HTR-8/SVneo (cell line): ENCODE results near the gene LEF1.

Experiments
- DNase-seq: peaks from one replicate; pipeline ENCODE4 v3.0.0; 2011; ENCODE audit warnings: low spot score, mixed read lengths; ENCODE audit not compliant: insufficient read length
- FAIRE-seq: peaks from 2 replicates; lab custom pipeline; 2011; peaks lifted over from hg19 to GRCh38; lab: Jason Lieb, UNC

LEF1 gene

GRCh38 chr4:108168671-108169523, at the start of gene LEF1:
Gene LEF1 (minus strand): TSS chr4:108168932. CDS start chr4:108167767, 1,165 bp downstream.
- no peak for FAIRE-seq
- DNase-seq = no peak

- DNase-seq (no peak), FAIRE-seq (no peak)
Measured at GRCh38 chr4:108216510-108216909, 47.8 kb upstream of the LEF1 start.

DNA sequence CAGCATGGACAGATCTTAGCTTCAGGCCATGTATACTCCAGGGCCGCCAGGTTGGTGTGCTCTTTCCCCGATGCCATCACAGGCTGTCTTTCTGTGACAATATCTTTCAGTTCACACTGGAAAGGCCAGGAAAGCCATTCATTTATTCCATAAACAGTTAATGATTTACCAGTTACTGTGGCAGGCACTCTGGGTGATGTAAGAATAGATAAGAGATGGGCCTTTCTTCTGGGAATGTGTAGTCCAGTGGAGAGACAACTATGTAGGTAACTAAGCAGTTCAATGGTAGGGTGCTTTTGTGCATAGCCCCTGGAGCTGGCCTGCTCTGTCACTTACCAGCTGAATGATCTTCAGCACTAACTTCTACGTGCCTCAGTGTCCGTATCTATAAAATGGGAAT, 46.3 kb upstream of the LEF1 start:
- DNase-seq = no peak
- FAIRE-seq = no peak

- FAIRE-seq (no peak), DNase-seq (no peak)
Measured at GRCh38 chr4:108213723-108214122, 45.0 kb upstream of the LEF1 start.

DNA sequence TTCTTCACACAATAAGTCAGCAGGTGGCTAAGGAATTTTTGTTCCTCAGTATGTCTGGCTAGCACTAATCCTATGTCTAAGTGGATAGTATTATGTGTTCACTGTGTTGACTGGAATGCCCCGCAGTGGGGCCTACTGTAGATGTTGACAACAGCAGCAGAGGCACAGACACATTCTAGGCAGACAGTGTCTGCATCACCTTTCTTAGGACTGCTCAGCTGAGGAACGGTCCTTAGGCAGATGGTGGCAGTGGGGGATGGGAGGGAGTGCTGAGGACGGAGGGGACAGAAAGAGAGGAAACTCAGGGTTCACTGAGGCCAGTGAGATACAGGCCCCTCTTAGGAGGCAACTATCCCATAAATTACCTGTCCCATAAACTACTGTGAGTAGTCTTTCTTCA, 44.6 kb upstream of the LEF1 start:
- no peak for FAIRE-seq
- no peak for DNase-seq

- DNase-seq (no peak), FAIRE-seq (no peak)
Measured at GRCh38 chr4:108210989-108211835, 42.5 kb upstream of the LEF1 start.

- FAIRE-seq (no peak), DNase-seq (no peak)
Measured at GRCh38 chr4:108209489-108209888, 40.8 kb upstream of the LEF1 start.

- no peak for FAIRE-seq
- DNase-seq = no peak
Measured at GRCh38 chr4:108205859-108206258, 37.1 kb upstream of the LEF1 start.

GRCh38 chr4:108204518-108204917, 35.8 kb upstream of the LEF1 start:
- no peak for FAIRE-seq
- DNase-seq = no peak

DNA sequence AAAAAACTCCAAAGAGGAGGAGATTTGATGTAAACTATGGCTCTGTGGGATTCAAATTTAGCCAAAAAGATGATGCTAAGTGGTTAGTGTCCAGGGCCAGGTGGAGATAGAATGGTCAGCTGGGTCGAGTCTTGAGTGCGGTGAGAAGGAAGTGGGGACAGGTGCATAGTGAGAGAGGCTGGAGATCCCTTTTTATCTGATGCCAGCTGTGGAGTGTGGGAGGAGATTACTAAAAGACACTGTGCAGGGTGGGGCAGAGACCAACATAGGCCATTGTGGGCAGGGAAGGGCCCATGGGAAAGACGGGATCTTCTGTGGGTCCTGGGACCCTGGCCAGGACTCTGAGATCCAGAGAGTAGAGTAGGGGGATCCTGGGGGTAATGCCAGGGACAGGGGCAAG, 34.6 kb upstream of the LEF1 start:
- no peak for FAIRE-seq
- no peak for DNase-seq

GRCh38 chr4:108201774-108202173, 33.0 kb upstream of the LEF1 start:
- no peak for FAIRE-seq
- no peak for DNase-seq

GRCh38 chr4:108199881-108200280, 31.1 kb upstream of the LEF1 start:
- FAIRE-seq = no peak
- DNase-seq = no peak

- FAIRE-seq (no peak), DNase-seq (no peak)
Measured at GRCh38 chr4:108193886-108194672, 25.3 kb upstream of the LEF1 start.

DNA sequence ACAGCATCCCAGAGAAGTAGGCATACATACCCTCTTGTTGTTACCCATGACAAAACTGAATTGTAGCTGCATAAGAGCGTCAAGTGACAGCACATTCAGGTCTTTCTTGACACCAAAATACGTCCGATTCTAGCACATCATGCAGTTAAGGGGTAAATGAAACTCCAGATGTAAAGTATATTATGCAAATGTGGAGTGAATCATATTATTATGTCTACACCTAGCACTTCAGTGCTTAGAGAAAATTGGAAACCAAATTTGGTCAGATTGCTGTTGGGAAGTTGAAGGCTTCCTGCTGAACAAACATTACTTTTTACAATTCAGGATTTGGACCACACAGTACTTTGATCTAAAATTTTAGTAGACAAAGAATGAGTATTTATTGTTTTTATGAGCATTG, 24.2 kb upstream of the LEF1 start:
- DNase-seq (no peak), FAIRE-seq (no peak)

GRCh38 chr4:108192056-108192455, 23.3 kb upstream of the LEF1 start:
- DNase-seq (no peak), FAIRE-seq (no peak)

DNA sequence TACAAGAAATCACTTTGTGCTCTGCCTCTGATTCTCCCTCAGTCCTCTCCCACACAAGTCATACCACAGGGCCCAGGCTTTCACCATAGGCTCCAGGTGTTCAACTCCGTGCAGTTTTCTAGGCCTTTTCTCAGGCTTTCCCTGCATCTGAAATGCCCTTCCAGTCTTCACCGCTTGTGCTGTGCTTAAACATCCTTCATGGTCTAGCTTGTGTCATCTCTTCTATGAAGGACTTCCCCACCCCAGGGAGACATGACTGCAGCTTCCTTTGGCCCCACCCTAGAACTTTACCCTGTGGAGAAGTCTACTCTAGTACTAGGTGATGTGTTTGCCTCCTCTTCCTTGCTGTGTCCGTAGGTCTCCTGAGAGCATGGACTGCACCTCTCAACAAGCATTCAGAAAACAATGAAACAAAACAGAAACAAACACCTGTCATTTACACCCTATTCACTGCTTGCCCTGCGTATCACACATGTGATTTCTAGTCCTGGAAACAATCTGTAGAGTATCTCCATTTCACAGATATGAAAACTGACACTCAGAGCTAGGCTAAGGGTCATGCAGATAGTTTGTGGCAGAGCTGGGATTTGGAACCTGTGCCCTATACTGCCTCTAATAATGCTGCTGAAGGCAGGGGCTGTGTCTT, 22.7 kb upstream of the LEF1 start:
- no peak for FAIRE-seq

GRCh38 chr4:108188770-108189169, 20.0 kb upstream of the LEF1 start:
- FAIRE-seq = no peak

More for the DNA sequence above, 22.7 kb upstream of the LEF1 start:
- no peak for DNase-seq

GRCh38 chr4:108185252-108185651, 16.5 kb upstream of the LEF1 start:
- FAIRE-seq (no peak), DNase-seq (no peak)

More at GRCh38 chr4:108188770-108189169, 20.0 kb upstream of the LEF1 start:
- no peak for DNase-seq

DNA sequence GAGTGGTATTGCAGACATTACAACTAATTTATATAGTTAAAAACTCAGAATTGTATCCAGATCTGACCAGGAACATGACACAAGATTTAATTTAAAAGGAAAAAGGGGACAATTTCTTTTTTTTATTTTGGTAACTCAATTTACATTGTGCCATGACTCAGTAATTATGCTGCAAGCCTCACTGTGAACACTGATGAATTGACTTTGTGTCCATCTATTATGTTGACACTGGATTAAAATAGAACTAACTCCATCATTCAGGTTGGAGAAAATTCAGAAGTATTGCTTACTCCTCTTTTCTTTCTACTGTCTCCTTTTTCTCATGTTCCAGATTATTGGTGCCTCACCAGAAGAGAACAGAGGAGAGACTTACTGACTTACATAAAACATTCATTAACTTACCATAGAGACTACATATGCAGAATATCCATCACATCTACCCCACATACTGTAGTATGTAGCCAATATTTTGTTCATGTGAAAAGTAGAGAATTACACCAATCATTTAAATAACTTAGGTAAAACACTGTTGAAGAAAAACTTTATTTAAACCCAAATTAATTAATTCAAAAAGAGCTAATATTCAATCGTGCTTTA, 15.8 kb upstream of the LEF1 start:
- DNase-seq (no peak), FAIRE-seq (no peak)

DNA sequence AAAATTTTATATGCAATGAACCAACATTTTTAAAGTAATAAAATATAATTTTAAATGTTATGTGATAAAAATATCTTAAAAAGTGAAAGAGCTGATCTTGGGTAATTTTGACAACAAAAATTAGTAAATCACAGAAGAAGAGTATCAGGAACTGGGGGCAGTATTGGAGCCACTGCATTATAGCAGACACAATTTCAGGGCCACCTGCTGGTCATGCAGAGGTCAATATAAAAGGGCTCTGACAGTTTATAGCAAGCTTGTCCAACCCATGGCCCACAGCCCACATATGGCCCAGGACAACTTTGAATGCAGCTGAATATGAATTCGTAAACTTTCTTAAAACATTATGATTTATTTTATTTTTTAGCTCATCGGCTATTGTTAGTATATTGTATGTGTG, 13.0 kb upstream of the LEF1 start:
- FAIRE-seq = no peak
- no peak for DNase-seq
